GM23248 (cell line): Measurements from ENCODE around the gene ETV6.

Experiments used
- EZH2 ChIP-seq: fragments of 200-600 bp; sonication (generic); IDR thresholded peaks from 2 replicates; pipeline ENCODE4 v1.6.1; 2018; ENCODE audit warnings: antibody characterized with exemption, mild to moderate bottlenecking; ENCODE audit not compliant: insufficient read depth, poor library complexity, severe bottlenecking
- EZH2phosphoT487 ChIP-seq: fragments of 200-600 bp; sonication (generic); IDR thresholded peaks from 2 replicates; pipeline ENCODE4 v1.6.1; 2018; ENCODE audit warnings: antibody characterized with exemption, moderate library complexity, mild to moderate bottlenecking, low read depth; ENCODE audit not compliant: insufficient read depth

DNA sequence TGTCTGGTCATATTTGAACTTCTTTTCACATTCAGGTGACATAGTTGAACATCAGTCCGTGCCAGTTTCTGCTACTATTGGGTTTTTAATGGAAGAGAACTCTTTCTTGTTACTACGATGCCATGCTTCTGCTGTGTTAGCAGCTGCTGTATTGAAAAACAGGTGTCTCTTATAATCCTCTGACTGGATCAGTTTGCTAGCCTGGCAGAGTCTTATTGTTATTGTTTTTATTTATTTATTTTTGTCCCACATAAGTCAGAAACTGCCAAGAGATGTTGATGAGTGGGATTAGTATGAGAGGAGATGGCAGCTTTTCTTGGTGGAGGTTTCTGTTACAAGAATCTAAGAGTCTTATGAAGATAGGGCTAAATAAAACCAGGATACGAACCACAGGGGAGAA, 14.6 kb downstream of the ETV6 start:
- TF ChIP-seq EZH2phosphoT487 (no peak), EZH2 (no peak)
